GM21367 (cell line): Measurements from ENCODE around the gene CD82.
"Not testable (repeated sequence)": the region's sequence is repeated elsewhere in the genome, so short reads cannot be mapped to it uniquely, and the experiment has no call there.

Experiments
- ATAC-seq: cut with Tn5 transposase; IDR thresholded peaks from one replicate; pipeline ENCODE4 v1.9.1; 2021; ENCODE audit not compliant: unreplicated experiment

Gene CD82

GRCh38 chr11:44658506-44658850 lies 93.0 kb downstream of the CD82 start:
- ATAC-seq: no peak

- ATAC-seq: no peak
Measured at GRCh38 chr11:44659641-44660040, 94.2 kb downstream of the CD82 start.

- not testable (repeated sequence) for ATAC-seq
Measured at GRCh38 chr11:44660535-44660934, 95.1 kb downstream of the CD82 start.

- ATAC-seq: no peak
Measured at GRCh38 chr11:44661311-44661717, 95.9 kb downstream of the CD82 start.
